Measurements from ENCODE around the gene ETV6. TPM values are rescaled to one million over a fixed set of nuclear protein-coding genes. Genes with fewer than 3 reads are reported as not detected.

Gene ETV6
- total RNA-seq, 1 experiment from 2014 or later = 19.3 TPM

- Mint-ChIP-seq H3K36me3 (ENCODE audit: insufficient read depth, unreplicated experiment) (peaks cover 8% of the 10 kb centered on the region), H3K27ac (ENCODE audit: low read depth, unreplicated experiment) (peak overlapping the region; percentile 76), H3K27me3 (ENCODE audit: insufficient read depth, unreplicated experiment) (no peaks in the 10 kb centered on the region), H3K9me3 (ENCODE audit: unreplicated experiment) (no peaks in the 10 kb centered on the region), H3K4me1 (ENCODE audit: insufficient read depth, unreplicated experiment) (peaks cover 30% of the 10 kb centered on the region), H3K4me3 (ENCODE audit: unreplicated experiment) (no peak overlapping the region)
- TF ChIP-seq, protein P1, sequence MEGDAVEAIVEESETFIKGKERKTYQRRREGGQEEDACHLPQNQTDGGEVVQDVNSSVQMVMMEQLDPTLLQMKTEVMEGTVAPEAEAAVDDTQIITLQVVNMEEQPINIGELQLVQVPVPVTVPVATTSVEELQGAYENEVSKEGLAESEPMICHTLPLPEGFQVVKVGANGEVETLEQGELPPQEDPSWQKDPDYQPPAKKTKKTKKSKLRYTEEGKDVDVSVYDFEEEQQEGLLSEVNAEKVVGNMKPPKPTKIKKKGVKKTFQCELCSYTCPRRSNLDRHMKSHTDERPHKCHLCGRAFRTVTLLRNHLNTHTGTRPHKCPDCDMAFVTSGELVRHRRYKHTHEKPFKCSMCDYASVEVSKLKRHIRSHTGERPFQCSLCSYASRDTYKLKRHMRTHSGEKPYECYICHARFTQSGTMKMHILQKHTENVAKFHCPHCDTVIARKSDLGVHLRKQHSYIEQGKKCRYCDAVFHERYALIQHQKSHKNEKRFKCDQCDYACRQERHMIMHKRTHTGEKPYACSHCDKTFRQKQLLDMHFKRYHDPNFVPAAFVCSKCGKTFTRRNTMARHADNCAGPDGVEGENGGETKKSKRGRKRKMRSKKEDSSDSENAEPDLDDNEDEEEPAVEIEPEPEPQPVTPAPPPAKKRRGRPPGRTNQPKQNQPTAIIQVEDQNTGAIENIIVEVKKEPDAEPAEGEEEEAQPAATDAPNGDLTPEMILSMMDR (IDR thresholded peaks at IDR 0.05; ENCODE audit: unreplicated experiment) = no peak
- POLR2A ChIA-PET = interaction anchor here (0.6 to 1.6 kb wide), 6 partner anchors 132 to 343 kb away, joined by 3 to 9 read pairs (median 4); no protein-coding TSS in a partner anchor
- BruUV-seq (replicated peaks) = no TSS peak
- intact Hi-C loops (cut with micrococcal nuclease) = loop anchor here (5.0 kb wide), 1 partner anchor 225 kb away; no protein-coding TSS in a partner anchor
- DNase-seq (ENCODE audit: unreplicated experiment) = no peak
- CTCF ChIA-PET = interaction anchor here (0.5 to 1.2 kb wide), 4 partner anchors 77 to 126 kb away, joined by 3 to 5 read pairs (median 4); no protein-coding TSS in a partner anchor
These were observed 227.8 kb downstream of the ETV6 start for GRCh38 chr12:11877102-11877826.

DNA sequence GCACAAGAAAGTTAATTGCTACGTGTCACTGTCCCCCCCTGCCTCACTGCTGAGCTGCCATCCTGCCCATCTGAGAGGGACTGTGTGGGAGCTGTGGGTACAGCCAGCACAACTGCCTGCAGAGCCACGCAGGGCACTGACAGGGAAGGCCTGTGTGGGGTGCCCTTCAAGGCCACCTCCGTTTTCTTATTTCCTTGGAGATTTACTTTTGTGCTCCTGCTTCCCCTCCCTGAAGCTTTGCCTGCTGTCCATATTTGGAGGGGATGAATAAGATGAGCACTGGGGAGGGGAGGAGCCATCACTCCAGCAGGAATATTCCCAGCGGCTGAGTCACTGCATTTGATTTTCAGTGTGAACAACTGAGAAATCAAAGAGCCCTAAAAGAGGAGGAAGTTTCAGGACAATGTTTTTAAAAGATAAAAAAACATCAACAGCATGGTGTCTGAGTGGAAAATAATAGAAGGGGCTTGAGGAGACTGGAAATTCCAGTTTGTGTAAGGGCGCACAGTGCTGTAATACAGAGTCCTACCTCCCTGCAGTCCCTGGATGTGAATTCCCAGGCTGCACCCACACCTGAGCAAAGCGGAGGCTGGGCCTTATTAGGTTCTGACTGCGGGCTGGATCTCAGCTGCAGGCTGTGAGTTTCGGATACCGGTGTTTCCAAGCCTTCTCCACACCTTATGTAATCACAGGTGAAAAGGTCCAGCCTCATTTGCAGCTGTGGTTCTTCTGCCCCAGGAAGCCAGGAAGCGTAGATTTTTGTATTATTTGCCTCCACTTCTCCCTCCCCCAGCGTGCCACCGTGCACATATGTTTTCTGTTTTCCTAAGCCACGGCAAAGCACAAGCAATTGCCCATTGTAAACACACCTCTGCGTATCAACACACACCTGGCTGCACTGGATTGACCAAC lies 228.7 kb downstream of the ETV6 start:
- Mint-ChIP-seq H3K4me1 (ENCODE audit: insufficient read depth, unreplicated experiment) (peaks cover 30% of the 10 kb centered on the region), H3K27ac (ENCODE audit: low read depth, unreplicated experiment) (peak overlapping the region; percentile 76), H3K9me3 (ENCODE audit: unreplicated experiment) (no peaks in the 10 kb centered on the region), H3K27me3 (ENCODE audit: insufficient read depth, unreplicated experiment) (no peaks in the 10 kb centered on the region), H3K36me3 (ENCODE audit: insufficient read depth, unreplicated experiment) (peaks cover 8% of the 10 kb centered on the region), H3K4me3 (ENCODE audit: unreplicated experiment) (peak overlapping the region; percentile 22)
- TF ChIP-seq, protein P1 (IDR thresholded peaks at IDR 0.05; ENCODE audit: unreplicated experiment) = no peak
- ChIA-PET CTCF (interaction anchor here (0.6 to 1.2 kb wide), 2 partner anchors 83 to 127 kb away, joined by 3 to 5 read pairs; no protein-coding TSS in a partner anchor), POLR2A (interaction anchor here (0.6 to 1.6 kb wide), 8 partner anchors 98 to 344 kb away, joined by 3 to 9 read pairs (median 3); no protein-coding TSS in a partner anchor)
- peak; percentile 86 for DNase-seq (ENCODE audit: unreplicated experiment)
- BruUV-seq (replicated peaks) = no TSS peak
- intact Hi-C loops (cut with micrococcal nuclease) = loop anchor here (5.0 kb wide), 1 partner anchor 226 kb away; no protein-coding TSS in a partner anchor

GRCh38 chr12:11879306-11879705 lies 229.8 kb downstream of the ETV6 start:
- POLR2A ChIA-PET = interaction anchor here (1.2 kb wide), 1 partner anchor 99 kb away, joined by 3 read pairs; no protein-coding TSS in a partner anchor
- TF ChIP-seq, protein P1 (IDR thresholded peaks at IDR 0.05; ENCODE audit: unreplicated experiment) = no peak
- intact Hi-C loops (cut with micrococcal nuclease) = loop anchor here (5.0 kb wide), 1 partner anchor 227 kb away; no protein-coding TSS in a partner anchor

More at GRCh38 chr12:11879306-11879705, 229.8 kb downstream of the ETV6 start:
- H3K9me3 Mint-ChIP-seq (ENCODE audit: unreplicated experiment) = no peaks in the 10 kb centered on the region
- CTCF ChIA-PET = interaction anchor here (0.6 kb wide), 1 partner anchor 80 kb away, joined by 4 read pairs; no protein-coding TSS in a partner anchor
- no peak for DNase-seq (ENCODE audit: unreplicated experiment)
- no peak overlapping the region for H3K27ac Mint-ChIP-seq (ENCODE audit: low read depth, unreplicated experiment)
- H3K36me3 Mint-ChIP-seq (ENCODE audit: insufficient read depth, unreplicated experiment) = peaks cover 8% of the 10 kb centered on the region
- H3K27me3 Mint-ChIP-seq (ENCODE audit: insufficient read depth, unreplicated experiment) = no peaks in the 10 kb centered on the region
- no TSS peak for BruUV-seq (replicated peaks)
- no peak overlapping the region for H3K4me3 Mint-ChIP-seq (ENCODE audit: unreplicated experiment)
- peaks cover 30% of the 10 kb centered on the region for H3K4me1 Mint-ChIP-seq (ENCODE audit: insufficient read depth, unreplicated experiment)

Data from MCF 10A (cell line).